PFSK-1 (cell line): ENCODE results near the gene TRRAP.

Source experiments
- FOXP2 ChIP-seq: optimal IDR thresholded peaks from 2 replicates; pipeline ENCODE3; 2011; ENCODE audit warnings: borderline replicate concordance, control low read depth, inconsistent platforms; ENCODE audit not compliant: insufficient read depth; ENCODE audit errors: extremely low read length, extremely low read depth
- POLR2AphosphoS5 ChIP-seq: IDR thresholded peaks from 2 replicates; pipeline ENCODE4 v1.6.1; 2012; ENCODE audit warnings: low read depth, mild to moderate bottlenecking, control low read depth, low read length, moderate library complexity
- REST ChIP-seq, 2 experiments: IDR thresholded peaks; 2 replicates each; pipeline versions ENCODE4 v1.6.1 to v1.8.0; 2011 to 2012; ENCODE audit warnings: low read depth in 2 of 2, low read length in 2 of 2, control low read depth in 1 of 2, inconsistent platforms in 1 of 2, mild to moderate bottlenecking in 1 of 2, moderate library complexity in 1 of 2; ENCODE audit not compliant: insufficient read depth in 1 of 2
- SIN3A ChIP-seq: IDR thresholded peaks from 2 replicates; pipeline ENCODE4 v1.6.1; 2012; ENCODE audit warnings: mild to moderate bottlenecking, low read length, moderate library complexity, borderline replicate concordance; ENCODE audit not compliant: insufficient read depth
- TAF1 ChIP-seq: IDR thresholded peaks from 2 replicates; pipeline ENCODE4 v1.6.1; 2012; ENCODE audit warnings: low read length, control low read depth, borderline replicate concordance; ENCODE audit not compliant: insufficient read depth

The TRRAP gene

GRCh38 chr7:98970805-98971204 is 92.5 kb downstream of the TRRAP start:
- no peak for TF ChIP-seq SIN3A
- no peak for TF ChIP-seq REST (IDR thresholded peaks at IDR 0.05; ENCODE audit: insufficient read depth in 1 of 2, low read depth in 2 of 2, low read length in 2 of 2)

GRCh38 chr7:98974205-98974604 is 95.9 kb downstream of the TRRAP start:
- TF ChIP-seq POLR2AphosphoS5 = no peak
- TF ChIP-seq SIN3A = no peak
- TF ChIP-seq REST (IDR thresholded peaks at IDR 0.05; ENCODE audit: insufficient read depth in 1 of 2, low read depth in 2 of 2, low read length in 2 of 2) = no peak
- TF ChIP-seq FOXP2 = no peak
- no peak for TF ChIP-seq TAF1

- TF ChIP-seq REST (IDR thresholded peaks at IDR 0.05; ENCODE audit: insufficient read depth in 1 of 2, low read depth in 2 of 2, low read length in 2 of 2) (no peak), TAF1 (no peak), FOXP2 (no peak), SIN3A (no peak), POLR2AphosphoS5 (no peak)
These were observed 96.8 kb downstream of the TRRAP start for GRCh38 chr7:98974906-98975816.

GRCh38 chr7:98976396-98977185 is 98.3 kb downstream of the TRRAP start:
- TF ChIP-seq POLR2AphosphoS5 = no peak
- TF ChIP-seq FOXP2 = no peak
- no peak for TF ChIP-seq SIN3A
- no peak for TF ChIP-seq TAF1
- no peak for TF ChIP-seq REST (IDR thresholded peaks at IDR 0.05; ENCODE audit: insufficient read depth in 1 of 2, low read depth in 2 of 2, low read length in 2 of 2)
